Stimulated activated naive B cell treated with anti-CD40 and anti-IgM and Interleukin-4, amounts not matched to agents 10 μg/mL and 1 μg/mL and 100 μg/mL, for 72 hours (primary cell): ENCODE measurements around the gene SRRM1.
A peak's percentile ranks its signal among the peaks of the same experiment; 100 is the strongest.

Experiments
- ATAC-seq, 2 donors: fragments of 150-1000 bp; cut with Tn5 transposase; replicated peaks; 2 replicates each; pipeline ENCODE4 v1.10.0; 2021; ENCODE audit warnings: moderate library complexity in 1 of 2
- DNase-seq: peaks from one replicate; pipeline ENCODE4 v3.0.0; 2021
- H3K27ac Mint-ChIP-seq: one replicate; pipeline ENCODE4 v1.8.0; 2022; ENCODE audit warnings: mild to moderate bottlenecking, mixed read lengths
- H3K27me3 Mint-ChIP-seq, 2 donors: one replicate each; pipeline ENCODE4 v1.8.0; 2022; ENCODE audit warnings: mixed read lengths in 2 of 2
- H3K36me3 Mint-ChIP-seq, 2 donors: one replicate each; pipeline ENCODE4 v1.8.0; 2022; ENCODE audit warnings: mixed read lengths in 2 of 2, mild to moderate bottlenecking in 1 of 2
- H3K4me1 Mint-ChIP-seq, 2 donors: one replicate each; pipeline ENCODE4 v1.8.0; 2022; ENCODE audit warnings: mixed read lengths in 2 of 2, mild to moderate bottlenecking in 1 of 2
- H3K4me3 Mint-ChIP-seq, 2 donors: one replicate each; pipeline ENCODE4 v1.8.0; 2022; ENCODE audit warnings: mild to moderate bottlenecking in 2 of 2, mixed read lengths in 2 of 2, moderate library complexity in 1 of 2
- H3K9me3 Mint-ChIP-seq, 2 donors: one replicate each; pipeline ENCODE4 v1.8.0; 2022; ENCODE audit warnings: mixed read lengths in 2 of 2, mild to moderate bottlenecking in 1 of 2

SRRM1 gene

DNA sequence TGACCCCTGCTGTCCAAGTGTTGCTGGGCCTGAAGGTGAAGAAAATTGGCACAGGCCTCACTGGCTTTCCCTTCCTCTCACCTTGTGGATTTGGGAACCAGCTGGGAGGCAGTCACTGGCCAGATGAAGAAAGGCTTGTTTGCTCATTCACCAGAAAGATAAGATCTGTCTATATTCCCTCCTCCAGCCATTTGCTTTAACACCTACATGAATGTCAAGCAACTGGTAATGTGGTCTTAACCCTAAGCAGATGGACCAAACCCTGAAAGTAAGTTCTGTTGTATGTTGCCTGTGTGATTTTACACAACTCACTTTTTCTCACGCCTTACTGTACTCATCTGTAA is 10.3 kb upstream of the SRRM1 start:
- DNase-seq = no peak
- no peaks in the 10 kb centered on the region for H3K9me3 Mint-ChIP-seq
- peaks cover 9 to 13% of the 10 kb centered on the region in 2 donors for H3K27me3 Mint-ChIP-seq
- no peak overlapping the region for H3K27ac Mint-ChIP-seq
- ATAC-seq = no peak
- H3K4me3 Mint-ChIP-seq = no peak overlapping the region
- H3K4me1 Mint-ChIP-seq = peaks cover 2 to 5% of the 10 kb centered on the region in 2 donors
- H3K36me3 Mint-ChIP-seq = no peaks in the 10 kb centered on the region

- Mint-ChIP-seq H3K36me3 (no peaks in the 10 kb centered on the region), H3K27me3 (peaks cover 5 to 6% of the 10 kb centered on the region in 2 donors), H3K4me1 (peaks cover 2 to 5% of the 10 kb centered on the region in 2 donors), H3K9me3 (no peaks in the 10 kb centered on the region), H3K4me3 (no peak overlapping the region), H3K27ac (no peak overlapping the region)
- peak; percentile 84 to 85 for ATAC-seq
- no peak for DNase-seq
Measured at GRCh38 chr1:24635195-24635843, 7.8 kb upstream of the SRRM1 start.

DNA sequence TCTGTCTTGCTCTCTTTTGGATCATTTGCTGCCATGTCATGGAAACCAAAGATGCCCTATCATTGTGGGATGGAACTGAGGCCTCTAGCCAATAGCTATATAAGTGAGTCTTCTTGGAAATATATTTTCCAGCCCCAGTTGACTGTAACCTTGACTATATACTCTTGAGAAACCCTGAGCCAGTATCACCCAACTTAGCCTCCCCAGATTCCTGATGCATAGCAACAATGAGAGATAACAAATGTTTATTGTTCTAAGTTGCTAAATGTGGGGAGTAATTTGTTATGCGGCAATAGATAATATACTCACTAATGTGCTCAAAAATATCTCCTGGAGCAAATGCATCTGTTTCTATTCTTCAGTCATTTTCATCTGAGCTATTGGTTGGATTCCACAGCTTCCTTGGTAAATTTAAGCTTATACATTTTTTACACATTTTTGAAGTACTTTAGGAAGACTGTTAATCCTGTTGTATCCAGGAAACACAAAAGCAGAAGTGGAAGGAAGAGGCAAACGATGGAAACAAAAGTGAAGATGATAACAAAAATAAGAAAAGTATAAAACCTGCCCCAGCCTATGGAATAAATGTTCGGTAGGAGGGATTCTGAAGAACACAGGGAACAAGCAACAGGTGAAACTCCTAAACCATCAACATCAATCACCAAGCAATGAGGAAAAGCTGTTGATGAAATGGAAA is 6.3 kb upstream of the SRRM1 start:
- Mint-ChIP-seq H3K4me1 (peaks cover 8 to 19% of the 10 kb centered on the region in 2 donors), H3K4me3 (no peak overlapping the region), H3K36me3 (peaks cover 1 to 5% of the 10 kb centered on the region in 2 donors), H3K27ac (no peak overlapping the region), H3K9me3 (no peaks in the 10 kb centered on the region), H3K27me3 (peaks cover 0 to 6% of the 10 kb centered on the region in 2 donors)
- ATAC-seq = no peak
- no peak for DNase-seq

- peaks cover 10 to 20% of the 10 kb centered on the region in 2 donors for H3K4me1 Mint-ChIP-seq
- H3K4me3 Mint-ChIP-seq = no peak overlapping the region
- no peaks in the 10 kb centered on the region for H3K9me3 Mint-ChIP-seq
- peaks cover 4 to 10% of the 10 kb centered on the region in 2 donors for H3K36me3 Mint-ChIP-seq
- DNase-seq (no peak), ATAC-seq (no peak)
- peaks cover 0 to 6% of the 10 kb centered on the region in 2 donors for H3K27me3 Mint-ChIP-seq
- H3K27ac Mint-ChIP-seq = no peak overlapping the region
Measured at GRCh38 chr1:24639094-24639493, 4.0 kb upstream of the SRRM1 start.

- Mint-ChIP-seq H3K4me1 (peaks cover 12 to 26% of the 10 kb centered on the region in 2 donors), H3K36me3 (peaks cover 4 to 15% of the 10 kb centered on the region in 2 donors), H3K27ac (no peak overlapping the region), H3K4me3 (no peak overlapping the region), H3K27me3 (peaks cover 0 to 6% of the 10 kb centered on the region in 2 donors), H3K9me3 (no peaks in the 10 kb centered on the region)
- ATAC-seq (no peak), DNase-seq (no peak)
Measured at GRCh38 chr1:24639881-24640280, 3.2 kb upstream of the SRRM1 start.

GRCh38 chr1:24640288-24640687 is 2.8 kb upstream of the SRRM1 start:
- no peak for DNase-seq
- H3K4me1 Mint-ChIP-seq = peaks cover 11 to 26% of the 10 kb centered on the region in 2 donors

DNA sequence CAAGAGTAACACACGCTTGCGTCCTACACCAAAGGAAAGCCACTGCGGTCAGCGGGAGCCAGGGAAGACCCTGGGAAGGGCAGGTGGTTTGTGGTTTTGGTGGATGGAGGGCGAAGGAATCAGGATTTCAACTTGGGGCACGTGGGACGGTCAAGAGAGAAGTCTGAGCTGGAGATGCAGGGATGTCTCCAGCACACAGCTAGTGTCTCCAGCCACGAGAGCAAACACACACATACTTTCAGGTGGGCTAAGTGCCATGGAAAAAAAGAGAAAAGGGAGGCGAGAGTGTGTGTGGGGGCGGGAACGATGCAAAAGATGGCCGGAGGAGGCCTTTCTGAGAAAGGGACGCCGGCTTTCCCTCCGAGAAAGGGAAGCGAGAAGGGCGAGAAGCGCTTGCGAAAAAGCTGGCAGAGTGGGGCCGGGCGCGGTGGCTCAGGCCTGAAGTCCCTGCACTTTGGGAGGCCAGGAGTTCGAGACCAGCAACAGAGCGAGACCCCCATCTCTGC is 1.4 kb upstream of the SRRM1 start:
- Mint-ChIP-seq H3K4me3 (peak overlapping the region; percentile 90 to 93), H3K27ac (peak overlapping the region; percentile 98), H3K36me3 (peaks cover 13 to 26% of the 10 kb centered on the region in 2 donors), H3K27me3 (no peaks in the 10 kb centered on the region), H3K9me3 (no peaks in the 10 kb centered on the region), H3K4me1 (peaks cover 11 to 32% of the 10 kb centered on the region in 2 donors)
- ATAC-seq = peak; percentile 0 to 2
- peak; percentile 60 for DNase-seq

More at GRCh38 chr1:24640288-24640687, 2.8 kb upstream of the SRRM1 start:
- H3K27me3 Mint-ChIP-seq = peaks cover 0 to 6% of the 10 kb centered on the region in 2 donors
- H3K27ac Mint-ChIP-seq = no peak overlapping the region
- H3K9me3 Mint-ChIP-seq = no peaks in the 10 kb centered on the region
- H3K4me3 Mint-ChIP-seq = peak overlapping the region in 1 of 2 donors; percentile 6
- peaks cover 7 to 19% of the 10 kb centered on the region in 2 donors for H3K36me3 Mint-ChIP-seq
- no peak for ATAC-seq

- Mint-ChIP-seq H3K4me1 (peaks cover 12 to 41% of the 10 kb centered on the region in 2 donors), H3K36me3 (peaks cover 18 to 35% of the 10 kb centered on the region in 2 donors), H3K27me3 (no peaks in the 10 kb centered on the region), H3K9me3 (no peaks in the 10 kb centered on the region), H3K27ac (peak overlapping the region; percentile 98), H3K4me3 (peak overlapping the region; percentile 90 to 93)
- ATAC-seq (peak; percentile 34 to 39), DNase-seq (peak; percentile 59)
Measured at GRCh38 chr1:24643363-24644099, 429 bp downstream of the SRRM1 start.

GRCh38 chr1:24644100-24644384 is 940 bp downstream of the SRRM1 start:
- Mint-ChIP-seq H3K36me3 (peaks cover 19 to 40% of the 10 kb centered on the region in 2 donors), H3K4me1 (peaks cover 14 to 46% of the 10 kb centered on the region in 2 donors), H3K27me3 (no peaks in the 10 kb centered on the region), H3K27ac (peak overlapping the region; percentile 98), H3K4me3 (peak overlapping the region; percentile 90 to 93), H3K9me3 (no peaks in the 10 kb centered on the region)
- ATAC-seq = no peak
- DNase-seq = no peak

GRCh38 chr1:24648919-24649318 is 5.8 kb downstream of the SRRM1 start:
- ATAC-seq = no peak
- DNase-seq = no peak
- no peaks in the 10 kb centered on the region for H3K9me3 Mint-ChIP-seq
- peaks cover 49 to 67% of the 10 kb centered on the region in 2 donors for H3K36me3 Mint-ChIP-seq
- H3K27me3 Mint-ChIP-seq = no peaks in the 10 kb centered on the region
- peaks cover 12 to 36% of the 10 kb centered on the region in 2 donors for H3K4me1 Mint-ChIP-seq
- peak overlapping the region; percentile 59 for H3K27ac Mint-ChIP-seq
- H3K4me3 Mint-ChIP-seq = no peak overlapping the region

DNA sequence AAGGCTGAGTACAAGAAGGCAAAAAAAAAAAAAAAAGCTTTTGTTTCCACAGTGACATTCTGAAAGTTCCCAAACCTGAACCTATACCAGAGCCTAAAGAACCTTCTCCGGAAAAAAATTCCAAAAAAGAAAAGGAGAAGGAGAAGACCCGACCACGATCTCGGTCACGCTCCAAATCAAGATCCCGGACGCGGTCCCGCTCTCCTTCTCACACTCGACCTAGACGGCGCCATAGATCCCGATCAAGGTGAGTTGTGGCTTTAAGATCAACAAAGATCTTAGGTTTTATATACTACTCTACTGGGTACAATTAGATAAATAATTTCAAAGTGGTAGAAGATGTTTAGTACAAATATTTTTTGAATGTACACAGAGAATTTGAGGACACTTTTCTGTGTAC is 9.3 kb downstream of the SRRM1 start:
- Mint-ChIP-seq H3K9me3 (no peaks in the 10 kb centered on the region), H3K27me3 (no peaks in the 10 kb centered on the region), H3K4me1 (peaks cover 11 to 40% of the 10 kb centered on the region in 2 donors), H3K36me3 (peaks cover 51 to 70% of the 10 kb centered on the region in 2 donors), H3K4me3 (no peak overlapping the region), H3K27ac (no peak overlapping the region)
- no peak for ATAC-seq
- DNase-seq = no peak

DNA sequence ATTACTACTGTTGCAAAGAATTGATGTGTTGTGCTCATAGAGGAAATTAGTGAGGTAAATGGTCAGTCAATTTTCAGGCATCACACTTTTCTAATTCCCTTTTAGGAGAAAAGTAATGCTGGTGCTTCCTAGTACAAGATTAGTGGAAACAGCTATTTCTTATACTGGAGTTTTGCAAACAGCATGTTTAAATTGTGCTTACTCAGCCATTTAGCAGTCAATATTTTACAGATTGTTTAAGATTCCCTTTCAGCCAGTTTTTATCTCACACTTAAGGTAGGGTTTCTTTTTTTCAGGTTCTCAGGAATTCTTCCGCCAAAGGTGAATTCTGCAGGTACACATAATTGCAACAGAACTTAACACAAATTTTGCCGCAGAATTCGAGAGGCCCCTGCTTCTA is 10.9 kb downstream of the SRRM1 start:
- ATAC-seq (no peak), DNase-seq (no peak)
- peaks cover 14 to 40% of the 10 kb centered on the region in 2 donors for H3K4me1 Mint-ChIP-seq
- peaks cover 56 to 71% of the 10 kb centered on the region in 2 donors for H3K36me3 Mint-ChIP-seq
- H3K27me3 Mint-ChIP-seq = no peaks in the 10 kb centered on the region
- no peak overlapping the region for H3K27ac Mint-ChIP-seq
- H3K4me3 Mint-ChIP-seq = no peak overlapping the region
- no peaks in the 10 kb centered on the region for H3K9me3 Mint-ChIP-seq

DNA sequence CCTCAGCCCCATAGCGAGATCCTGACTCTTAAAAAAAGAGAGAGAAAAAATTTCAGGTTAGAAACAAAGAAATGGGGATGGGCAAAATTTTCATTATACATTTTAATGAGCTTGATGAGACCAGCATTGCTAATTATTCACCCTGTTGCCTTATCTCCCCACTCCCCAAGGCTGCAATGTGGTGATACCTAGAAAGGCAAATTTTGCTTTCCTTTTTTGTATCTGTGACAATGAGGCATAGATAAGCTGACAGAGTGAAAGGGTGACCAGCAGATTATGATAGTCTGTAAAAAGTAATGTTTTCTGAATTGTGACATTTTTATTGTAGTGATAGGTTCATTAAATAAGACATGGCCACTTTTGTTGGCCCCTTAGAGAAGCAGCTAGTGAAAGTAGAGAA is 12.9 kb downstream of the SRRM1 start:
- no peak for DNase-seq
- no peak overlapping the region for H3K27ac Mint-ChIP-seq
- peaks cover 9 to 45% of the 10 kb centered on the region in 2 donors for H3K4me1 Mint-ChIP-seq
- peaks cover 48 to 65% of the 10 kb centered on the region in 2 donors for H3K36me3 Mint-ChIP-seq
- no peak for ATAC-seq
- no peaks in the 10 kb centered on the region for H3K27me3 Mint-ChIP-seq
- no peak overlapping the region for H3K4me3 Mint-ChIP-seq
- no peaks in the 10 kb centered on the region for H3K9me3 Mint-ChIP-seq

DNA sequence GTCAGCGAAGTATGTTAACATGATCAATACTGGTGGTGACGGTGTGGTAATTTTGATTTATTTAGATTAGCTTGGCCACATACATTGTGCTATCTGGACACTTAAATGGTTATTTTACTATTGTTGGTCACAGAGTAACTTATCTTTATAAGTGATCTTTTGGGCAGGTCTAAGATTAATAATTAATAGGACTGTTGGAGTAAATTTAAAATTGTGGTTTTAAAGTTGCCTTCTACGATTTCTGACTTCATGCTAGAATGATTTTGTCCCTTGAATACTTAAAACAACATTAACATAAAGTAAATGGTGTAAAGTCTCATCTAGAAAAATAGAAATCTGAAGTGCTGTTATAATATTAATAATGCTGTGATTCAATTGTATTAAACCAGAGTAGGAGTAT is 14.7 kb downstream of the SRRM1 start:
- peak in 1 of 2 donors; percentile 16 for ATAC-seq

More for the DNA sequence above, 14.7 kb downstream of the SRRM1 start:
- H3K4me3 Mint-ChIP-seq = peak overlapping the region in 1 of 2 donors; percentile 13
- peaks cover 8 to 45% of the 10 kb centered on the region in 2 donors for H3K4me1 Mint-ChIP-seq
- H3K9me3 Mint-ChIP-seq = no peaks in the 10 kb centered on the region
- no peak for DNase-seq
- no peaks in the 10 kb centered on the region for H3K27me3 Mint-ChIP-seq
- H3K27ac Mint-ChIP-seq = peak overlapping the region; percentile 71
- H3K36me3 Mint-ChIP-seq = peaks cover 39 to 56% of the 10 kb centered on the region in 2 donors
